Measurements from ENCODE around the gene FKTN.

DNA sequence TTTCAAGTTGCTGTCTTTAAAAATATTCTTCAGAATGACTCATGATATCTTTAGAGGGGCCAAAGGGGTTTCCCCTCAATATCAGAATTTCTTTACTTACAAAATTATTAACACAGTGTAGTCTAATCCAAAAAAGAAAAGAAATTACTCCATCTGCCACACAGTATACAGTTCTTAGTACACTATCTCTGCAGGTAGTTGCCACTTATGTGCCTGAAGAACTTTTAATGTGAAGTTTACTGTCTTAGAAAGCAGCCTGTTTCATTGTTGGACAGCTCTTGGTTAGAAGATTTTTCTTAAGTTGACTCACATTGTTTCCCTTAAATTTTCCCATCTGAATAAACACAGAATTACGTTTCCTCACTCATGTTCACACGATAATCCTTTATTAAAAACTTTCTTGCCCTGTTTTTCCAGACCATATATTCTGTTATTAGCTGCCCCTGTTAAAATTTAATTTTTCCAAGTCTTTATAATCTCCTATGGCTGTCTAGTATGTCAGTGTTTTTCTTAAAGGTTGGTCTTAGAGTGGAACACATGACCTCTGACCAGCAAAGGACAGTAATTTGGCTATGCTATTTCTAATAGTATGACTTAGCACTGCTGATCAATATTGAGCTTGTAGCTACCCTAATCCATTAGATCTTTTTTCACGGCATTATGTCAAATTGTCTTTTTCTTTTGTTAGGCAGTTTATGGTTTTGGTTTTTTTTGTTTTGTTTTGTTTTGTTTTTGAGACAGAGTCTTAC lies 21.8 kb upstream of the FKTN start:
- TF ChIP-seq POLR2AphosphoS5 (IDR thresholded peaks at IDR 0.05; ENCODE audit: low read depth, low read length) (no peak), SIN3A (IDR thresholded peaks at IDR 0.05; ENCODE audit: borderline replicate concordance, insufficient read depth, low read length) (no peak), TAF1 (IDR thresholded peaks at IDR 0.05; ENCODE audit: borderline replicate concordance, insufficient read depth, low read length) (no peak), FOXP2 (optimal IDR thresholded peaks at IDR 0.05; ENCODE audit: borderline replicate concordance, extremely low read depth, extremely low read length, insufficient read depth) (no peak)
- TF ChIP-seq, protein P1, sequence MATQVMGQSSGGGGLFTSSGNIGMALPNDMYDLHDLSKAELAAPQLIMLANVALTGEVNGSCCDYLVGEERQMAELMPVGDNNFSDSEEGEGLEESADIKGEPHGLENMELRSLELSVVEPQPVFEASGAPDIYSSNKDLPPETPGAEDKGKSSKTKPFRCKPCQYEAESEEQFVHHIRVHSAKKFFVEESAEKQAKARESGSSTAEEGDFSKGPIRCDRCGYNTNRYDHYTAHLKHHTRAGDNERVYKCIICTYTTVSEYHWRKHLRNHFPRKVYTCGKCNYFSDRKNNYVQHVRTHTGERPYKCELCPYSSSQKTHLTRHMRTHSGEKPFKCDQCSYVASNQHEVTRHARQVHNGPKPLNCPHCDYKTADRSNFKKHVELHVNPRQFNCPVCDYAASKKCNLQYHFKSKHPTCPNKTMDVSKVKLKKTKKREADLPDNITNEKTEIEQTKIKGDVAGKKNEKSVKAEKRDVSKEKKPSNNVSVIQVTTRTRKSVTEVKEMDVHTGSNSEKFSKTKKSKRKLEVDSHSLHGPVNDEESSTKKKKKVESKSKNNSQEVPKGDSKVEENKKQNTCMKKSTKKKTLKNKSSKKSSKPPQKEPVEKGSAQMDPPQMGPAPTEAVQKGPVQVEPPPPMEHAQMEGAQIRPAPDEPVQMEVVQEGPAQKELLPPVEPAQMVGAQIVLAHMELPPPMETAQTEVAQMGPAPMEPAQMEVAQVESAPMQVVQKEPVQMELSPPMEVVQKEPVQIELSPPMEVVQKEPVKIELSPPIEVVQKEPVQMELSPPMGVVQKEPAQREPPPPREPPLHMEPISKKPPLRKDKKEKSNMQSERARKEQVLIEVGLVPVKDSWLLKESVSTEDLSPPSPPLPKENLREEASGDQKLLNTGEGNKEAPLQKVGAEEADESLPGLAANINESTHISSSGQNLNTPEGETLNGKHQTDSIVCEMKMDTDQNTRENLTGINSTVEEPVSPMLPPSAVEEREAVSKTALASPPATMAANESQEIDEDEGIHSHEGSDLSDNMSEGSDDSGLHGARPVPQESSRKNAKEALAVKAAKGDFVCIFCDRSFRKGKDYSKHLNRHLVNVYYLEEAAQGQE (IDR thresholded peaks at IDR 0.05; ENCODE audit: insufficient read depth in 1 of 2, low read depth in 2 of 2, low read length in 2 of 2), result no peak

Measured in PFSK-1 (cell line).